A549 (cell line): ENCODE data around the gene GLCE. TPM values are rescaled to one million over a fixed set of nuclear protein-coding genes. Genes with fewer than 3 reads are reported as not detected.

Experiments used
- BHLHE40 ChIP-seq: IDR thresholded peaks from 2 replicates; pipeline ENCODE4 v1.6.1; 2012; ENCODE audit warnings: low read depth, low read length, inconsistent platforms
- CBX2 ChIP-seq: fragments of 200-600 bp; sonication (generic); IDR thresholded peaks from 2 replicates; pipeline ENCODE4 v1.6.1; 2016; ENCODE audit warnings: low read depth, mild to moderate bottlenecking, borderline replicate concordance
- CBX8 ChIP-seq: fragments of 200-600 bp; sonication (generic); IDR thresholded peaks from 2 replicates; pipeline ENCODE4 v1.6.1; 2016
- CEBPB ChIP-seq, 2 experiments: fragments of >200 bp in 1 of 2; sonication (Bioruptor Twin) in 1 of 2; formaldehyde crosslinking in 1 of 2; IDR thresholded peaks; 2 replicates each; pipeline ENCODE4 v1.6.1; 2012 to 2016
- CHD2 ChIP-seq: fragments of 150-350 bp; IDR thresholded peaks from 2 replicates; pipeline ENCODE4 v1.6.1; 2014; ENCODE audit warnings: low read length; ENCODE audit not compliant: partially characterized antibody
- CTCF ChIP-seq: fragments of >200 bp; sonication (Bioruptor Twin); formaldehyde crosslinking; IDR thresholded peaks from 3 replicates; pipeline ENCODE4 v1.5.1; 2016
- EHF ChIP-seq: fragments of 250-450 bp; sonication (Bioruptor Pico); IDR thresholded peaks from 2 replicates; pipeline ENCODE4 v1.5.0; 2020; ENCODE audit warnings: mild to moderate bottlenecking
- ELK1 ChIP-seq: fragments of 150-350 bp; IDR thresholded peaks from 2 replicates; pipeline ENCODE4 v1.6.1; 2014; ENCODE audit warnings: low read depth, mild to moderate bottlenecking, low read length
- ESRRA ChIP-seq: fragments of 150-350 bp; IDR thresholded peaks from 2 replicates; pipeline ENCODE4 v1.6.1; 2014; ENCODE audit warnings: mild to moderate bottlenecking, low read length, borderline replicate concordance
- FOSB ChIP-seq: fragments of 250-450 bp; sonication (Bioruptor Pico); IDR thresholded peaks from 2 replicates; pipeline ENCODE4 v1.5.0; 2020; ENCODE audit warnings: mild to moderate bottlenecking, moderate library complexity
- FOSL2 ChIP-seq, 2 experiments: fragments of 450-650 bp in 1 of 2; fragments of >200 bp in 1 of 2; sonication (Bioruptor Twin) in 1 of 2; formaldehyde crosslinking; IDR thresholded peaks; 2 replicates each; pipeline versions ENCODE4 v1.5.0 to v1.6.1; 2016 to 2020; ENCODE audit warnings: mild to moderate bottlenecking in 1 of 2, moderate library complexity in 1 of 2
- FOXS1 ChIP-seq: fragments of 250-450 bp; sonication (Bioruptor Pico); IDR thresholded peaks from 2 replicates; pipeline ENCODE4 v1.5.0; 2020; ENCODE audit warnings: mild to moderate bottlenecking, moderate library complexity
- GATA3 ChIP-seq: IDR thresholded peaks from 2 replicates; pipeline ENCODE4 v1.6.1; 2012; ENCODE audit warnings: borderline replicate concordance
- HDAC2 ChIP-seq: fragments of 200-600 bp; sonication (generic); IDR thresholded peaks from 2 replicates; pipeline ENCODE4 v1.6.1; 2016
- HOXB5 ChIP-seq: fragments of 250-450 bp; sonication (Bioruptor Pico); IDR thresholded peaks from 2 replicates; pipeline ENCODE4 v1.5.0; 2020; ENCODE audit warnings: mild to moderate bottlenecking, moderate library complexity
- JUN ChIP-seq, 2 experiments: fragments of >200 bp; sonication (Bioruptor Twin); formaldehyde crosslinking; IDR thresholded peaks; 2 replicates in 1 of 2; 3 replicates in 1 of 2; pipeline ENCODE4 v1.6.1; 2016 to 2017
- JUNB ChIP-seq: fragments of >200 bp; sonication (Bioruptor Twin); formaldehyde crosslinking; IDR thresholded peaks from 2 replicates; pipeline ENCODE4 v1.6.1; 2016
- KDM5A ChIP-seq: fragments of 200-600 bp; sonication (generic); IDR thresholded peaks from 2 replicates; pipeline ENCODE4 v1.6.1; 2016; ENCODE audit warnings: antibody characterized with exemption, mild to moderate bottlenecking
- MAFK ChIP-seq: fragments of 450-650 bp; IDR thresholded peaks from 2 replicates; pipeline ENCODE4 v1.6.1; 2014; ENCODE audit not compliant: partially characterized antibody
- MYC ChIP-seq: IDR thresholded peaks from 2 replicates; pipeline ENCODE4 v1.6.1; 2012; ENCODE audit warnings: mild to moderate bottlenecking, inconsistent platforms, low read length, improper control_type of control experiment, borderline replicate concordance
- NPAS2 ChIP-seq: fragments of 250-450 bp; sonication (Bioruptor Pico); IDR thresholded peaks from 2 replicates; pipeline ENCODE4 v1.8.0; 2022; ENCODE audit warnings: mild to moderate bottlenecking, moderate library complexity, borderline replicate concordance
- PBX3 ChIP-seq: IDR thresholded peaks from 2 replicates; pipeline ENCODE4 v1.6.1; 2012
- PHF8 ChIP-seq: fragments of 200-600 bp; sonication (generic); IDR thresholded peaks from 2 replicates; pipeline ENCODE4 v1.6.1; 2016; ENCODE audit warnings: low read depth, mild to moderate bottlenecking, antibody characterized with exemption, moderate library complexity, borderline replicate concordance
- POLR2A ChIP-seq: IDR thresholded peaks from 2 replicates; pipeline ENCODE4 v1.6.1; 2012; ENCODE audit warnings: mild to moderate bottlenecking, low read length
- POLR2AphosphoS2 ChIP-seq: conservative IDR thresholded peaks from 2 replicates; pipeline ENCODE4 v1.6.1; 2012; ENCODE audit warnings: low read length, improper control_type of control experiment, inconsistent platforms
- RAD21 ChIP-seq, 2 experiments: fragments of >200 bp in 1 of 2; sonication (Bioruptor Twin) in 1 of 2; formaldehyde crosslinking in 1 of 2; IDR thresholded peaks in 1 of 2; conservative IDR thresholded peaks in 1 of 2; 2 replicates in 1 of 2; 3 replicates in 1 of 2; pipeline ENCODE4 v1.6.1; 2012 to 2018; ENCODE audit warnings: inconsistent platforms in 1 of 2
- RARB ChIP-seq: fragments of 250-450 bp; sonication (Bioruptor Pico); IDR thresholded peaks from 2 replicates; pipeline ENCODE4 v1.8.0; 2021; ENCODE audit warnings: mild to moderate bottlenecking, moderate library complexity
- RCOR1 ChIP-seq: fragments of 150-350 bp; IDR thresholded peaks from 2 replicates; pipeline ENCODE4 v1.6.1; 2014; ENCODE audit warnings: antibody characterized with exemption, low read length, low read depth
- REST ChIP-seq: fragments of 200-600 bp; sonication (generic); IDR thresholded peaks from 2 replicates; pipeline ENCODE4 v1.6.1; 2016; ENCODE audit warnings: antibody characterized with exemption, mild to moderate bottlenecking, moderate library complexity
- SMC3 ChIP-seq: fragments of >200 bp; sonication (Bioruptor Twin); formaldehyde crosslinking; IDR thresholded peaks from 3 replicates; pipeline ENCODE4 v1.6.1; 2018; ENCODE audit warnings: inconsistent platforms
- TFCP2L1 ChIP-seq: fragments of 250-450 bp; sonication (Bioruptor Pico); IDR thresholded peaks from 2 replicates; pipeline ENCODE4 v1.5.0; 2021; ENCODE audit warnings: mild to moderate bottlenecking
- TP53 ChIP-seq: fragments of 250-450 bp; sonication (Bioruptor Pico); IDR thresholded peaks from 2 replicates; pipeline ENCODE4 v1.5.0; 2021; ENCODE audit warnings: mild to moderate bottlenecking, moderate library complexity
- USF2 ChIP-seq: fragments of 450-650 bp; IDR thresholded peaks from 2 replicates; pipeline ENCODE4 v1.6.1; 2014; ENCODE audit warnings: antibody characterized with exemption
- ZFP36 ChIP-seq: fragments of 450-650 bp; IDR thresholded peaks from 2 replicates; pipeline ENCODE4 v1.6.1; 2014; ENCODE audit warnings: borderline replicate concordance; ENCODE audit not compliant: partially characterized antibody
- ZNF302 ChIP-seq: fragments of 250-450 bp; sonication (Bioruptor Pico); IDR thresholded peaks from 2 replicates; pipeline ENCODE4 v1.9.0; 2021; ENCODE audit warnings: inconsistent platforms, mild to moderate bottlenecking, moderate library complexity
- ZSCAN20 ChIP-seq: fragments of 250-450 bp; sonication (Bioruptor Pico); IDR thresholded peaks from 2 replicates; pipeline ENCODE4 v1.8.0; 2022; ENCODE audit warnings: mild to moderate bottlenecking, moderate library complexity
- polyA plus RNA-seq, 4 experiments: library from polyadenylated mRNA; depleted of rRNA in 3 of 4; stranded (reverse); fragments of >200 nt; fragmentation: RNase III in 1 of 4; extraction: RNeasy Plus Mini Kit Qiagen cat#74134 plus additional on column Dnase treatment in 1 of 4; gene quantifications; 2 replicates in 3 of 4; 3 replicates in 1 of 4; pipeline ENCODE4 v1.2.3, GENCODE V29; 2011 to 2017

GLCE gene
- polyA plus RNA-seq, 2 of the 4 experiments (the other 2 are of a cell fraction): 19.6 to 41.8 TPM

- TF ChIP-seq ELK1 (no peak), USF2 (no peak), CBX8 (no peak), BHLHE40 (no peak), HDAC2 (no peak), ZNF302 (no peak), ZFP36 (no peak), RARB (CRISPR knock-in tag) (no peak; the same call in 1 of the 2 replicates), REST (no peak), RAD21 (conservative IDR thresholded peaks at IDR 0.05 in 1 of 2, IDR thresholded peaks at IDR 0.05 in 1 of 2) (peak in 1 of 2 experiments; percentile 18; a peak in 2 of 5 replicates), MYC (no peak), RCOR1 (no peak), POLR2AphosphoS2 (no peak), FOSB (CRISPR knock-in tag) (no peak; the same call in 1 of the 2 replicates), POLR2A (no peak), FOXS1 (CRISPR knock-in tag) (no peak; the same call in 1 of the 2 replicates), HOXB5 (peak; percentile 90), TP53 (CRISPR knock-in tag) (no peak), CEBPB (IDR thresholded peaks at IDR 0.05) (peak; percentile 97 to 99), KDM5A (no peak), SMC3 (0 out of 3 replicates have a peak, but pooled peaks have one; percentile 23), CBX2 (no peak), JUNB (peak; percentile 83), TFCP2L1 (no peak), PBX3 (peak; percentile 58; the same call in 1 of the 2 replicates), EHF (CRISPR knock-in tag) (no peak), NPAS2 (CRISPR knock-in tag) (no peak), ESRRA (no peak), CHD2 (no peak), FOSL2 (IDR thresholded peaks at IDR 0.05) (peak; percentile 90), FOSL2 (CRISPR knock-in tag; IDR thresholded peaks at IDR 0.05) (peak; percentile 97), PHF8 (no peak), MAFK (peak; percentile 95), GATA3 (peak; percentile 72; the same call in 1 of the 2 replicates), CTCF (no peak), JUN (IDR thresholded peaks at IDR 0.05) (peak; percentile 55 to 87; a peak in 3 of 5 replicates), ZSCAN20 (CRISPR knock-in tag) (no peak)
Measured at GRCh38 chr15:69304182-69304545, 143.7 kb downstream of the GLCE start (continued).
